HCT116 (cell line): Measurements from ENCODE around the gene ZNHIT1. TPM values are rescaled to one million over a fixed set of nuclear protein-coding genes. Genes with fewer than 3 reads are reported as not detected.

Source experiments
- ATAC-seq: fragments of 200-7000 bp; cut with Tn5 transposase; 2 replicates; pipeline ENCODE4 v1.9.1; 2020; ENCODE audit warnings: mild to moderate bottlenecking, moderate library complexity
- BruUV-seq: library from RNA; stranded (reverse); fragments of 400-500 nt; replicated peaks from 2 replicates; lab custom pipeline; 2021; lab: Mats Ljungman, UMichigan
- CTCF ChIA-PET: fragments of 300-600 bp; sonication (Branson Sonifier 250); formaldehyde crosslinking; loops from one replicate; lab custom pipeline; 2021; ENCODE audit warnings: antibody characterized with exemption; lab: Charles Lee
- POLR2A ChIA-PET: fragments of 300-600, 350-600 bp; sonication (Branson Sonifier 250); formaldehyde crosslinking; loops from one replicate; lab custom pipeline; 2021; ENCODE audit warnings: antibody characterized with exemption; lab: Charles Lee
- RAD21 ChIA-PET, 2 experiments: fragments of 300-600 bp; sonication (Branson Sonifier 250); formaldehyde crosslinking; loops; one replicate each; lab custom pipeline; 2023; ENCODE audit warnings: low total read pairs in 2 of 2; ENCODE audit not compliant: uncharacterized antibody in 2 of 2, unreplicated experiment in 2 of 2, low non-redundant PET in 1 of 2; lab: Charles Lee
- DNase-seq: peaks from one replicate; pipeline ENCODE4 v3.0.0-alpha.2; 2010; ENCODE audit warnings: low read depth, low spot score
- H2AFZ ChIP-seq: fragments of 200-600 bp; shearing (Covaris generic), sonication (generic); 2 replicates; pipeline ENCODE4 v1.6.1; 2017; ENCODE audit warnings: low read depth, mixed run types, mixed read lengths, antibody characterized with exemption, low read length; ENCODE audit not compliant: poor library complexity, severe bottlenecking
- H3K27ac ChIP-seq: 2 replicates; pipeline ENCODE4 v1.5.1; 2012; ENCODE audit warnings: low read depth, low read length
- H3K27me3 ChIP-seq: fragments of 200-600 bp; sonication (generic); 2 replicates; pipeline ENCODE4 v1.6.1; 2016; ENCODE audit warnings: mixed run types, low read length, mixed read lengths; ENCODE audit not compliant: insufficient read depth
- H3K36me3 ChIP-seq, 2 experiments: fragments of 200-500 bp in 1 of 2; fragments of 200-600 bp in 1 of 2; sonication (Bioruptor generic) in 1 of 2; sonication (generic) in 1 of 2; 2 replicates each; pipeline versions ENCODE4 v1.5.1 to v1.6.1; 2014 to 2016; ENCODE audit warnings: low read length in 2 of 2, inconsistent platforms in 1 of 2, mixed read lengths in 1 of 2, mixed run types in 1 of 2; ENCODE audit not compliant: insufficient read depth in 2 of 2, control insufficient read depth in 1 of 2
- H3K4me1 ChIP-seq, 2 experiments: fragments of 200-600 bp in 1 of 2; sonication (generic) in 1 of 2; 2 replicates each; pipeline versions ENCODE4 v1.5.1 to v1.6.1; 2012 to 2017; ENCODE audit warnings: low read length in 2 of 2, inconsistent platforms in 1 of 2, mild to moderate bottlenecking in 1 of 2, mixed read lengths in 1 of 2, mixed run types in 1 of 2, moderate library complexity in 1 of 2; ENCODE audit not compliant: insufficient read depth in 2 of 2, control insufficient read depth in 1 of 2
- H3K4me2 ChIP-seq: fragments of 200-600 bp; sonication (generic); 2 replicates; pipeline ENCODE4 v1.6.1; 2017; ENCODE audit warnings: mixed run types, low read length, mixed read lengths
- H3K4me3 ChIP-seq, 2 experiments: fragments of 200-600 bp in 1 of 2; sonication (generic) in 1 of 2; replicated peaks in 1 of 2; 2 replicates each; pipeline ENCODE4 v1.5.1; 2011 to 2016; ENCODE audit warnings: low read length in 2 of 2, control low read depth in 1 of 2, low read depth in 1 of 2, mild to moderate bottlenecking in 1 of 2, mixed read lengths in 1 of 2, mixed run types in 1 of 2
- H3K79me2 ChIP-seq: fragments of 200-600 bp; sonication (generic); 2 replicates; pipeline ENCODE4 v1.6.1; 2017; ENCODE audit warnings: mild to moderate bottlenecking, mixed run types, low read length, moderate library complexity, mixed read lengths; ENCODE audit not compliant: insufficient read depth
- H3K9ac ChIP-seq: fragments of 200-600 bp; sonication (generic); 2 replicates; pipeline ENCODE4 v1.6.1; 2016; ENCODE audit warnings: low read length, mixed read lengths
- H3K9me2 ChIP-seq: fragments of 200-600 bp; sonication (generic), shearing (Covaris generic); 2 replicates; pipeline ENCODE4 v1.6.1; 2017; ENCODE audit warnings: mixed run types, mild to moderate bottlenecking, moderate library complexity; ENCODE audit not compliant: insufficient read depth
- H3K9me3 ChIP-seq, 2 experiments: fragments of 200-500 bp in 1 of 2; fragments of 200-600 bp in 1 of 2; sonication (Bioruptor generic) in 1 of 2; sonication (generic) in 1 of 2; 2 replicates each; pipeline ENCODE4 v1.6.1; 2014 to 2017; ENCODE audit warnings: low read length in 2 of 2, mixed read lengths in 2 of 2, inconsistent platforms in 1 of 2, low read depth in 1 of 2, mild to moderate bottlenecking in 1 of 2, mixed run types in 1 of 2, moderate library complexity in 1 of 2; ENCODE audit not compliant: control insufficient read depth in 1 of 2, insufficient read depth in 1 of 2
- H4K20me1 ChIP-seq: fragments of 200-600 bp; sonication (generic), shearing (Covaris generic); 2 replicates; pipeline ENCODE4 v1.6.1; 2017; ENCODE audit warnings: mixed run types, mild to moderate bottlenecking, moderate library complexity; ENCODE audit not compliant: insufficient read depth
- CEBPB ChIP-seq: IDR thresholded peaks from 2 replicates; pipeline ENCODE4 v1.6.1; 2012; ENCODE audit warnings: low read depth
- ELF1 ChIP-seq: IDR thresholded peaks from 2 replicates; pipeline ENCODE4 v1.6.1; 2012; ENCODE audit warnings: low read depth, borderline replicate concordance
- REST ChIP-seq: IDR thresholded peaks from 2 replicates; pipeline ENCODE4 v1.6.1; 2012; ENCODE audit warnings: low read depth
- ZBTB33 ChIP-seq: IDR thresholded peaks from 2 replicates; pipeline ENCODE4 v1.6.1; 2011; ENCODE audit warnings: mild to moderate bottlenecking, low read length, moderate library complexity; ENCODE audit not compliant: insufficient replicate concordance; ENCODE audit errors: extremely low read depth
- intact Hi-C: fragments of 100-400 bp; cut with micrococcal nuclease; formaldehyde crosslinking; loops from 2 replicates; pipeline ENCODE4 v1.10.0; 2022
- total RNA-seq: library from RNA; stranded (reverse); gene quantifications from one replicate; pipeline ENCODE4 v1.2.1, GENCODE V29; 2021; ENCODE audit not compliant: unreplicated experiment

Gene ZNHIT1
- total RNA-seq, 1 experiment from 2014 or later, result 69.4 TPM

- Histone ChIP-seq H3K4me3 (no peak overlapping the region), H3K27me3 (no peaks in the 10 kb centered on the region), H3K36me3 (peaks cover 8 to 9% of the 10 kb centered on the region in 2 experiments; a peak in 3 of 4 replicates), H3K27ac (no peak overlapping the region), H3K4me2 (no peak overlapping the region)
- CTCF ChIA-PET, result no interaction called here
- POLR2A ChIA-PET, result interaction anchor here (1.5 kb wide), 1 partner anchor 9 kb away, joined by 4 read pairs; the partner anchor contains the start of genes PLOD3 and ZNHIT1
- TF ChIP-seq REST, result no peak
- TF ChIP-seq ZBTB33, result no peak
- no peak for TF ChIP-seq CEBPB
- TF ChIP-seq ELF1, result no peak
- TF ChIP-seq, all 23 proteins: peak for 0
- no peaks in the 10 kb centered on the region for H3K9me2 ChIP-seq
- no peaks in the 10 kb centered on the region for H4K20me1 ChIP-seq
- no TSS peak for BruUV-seq
- RAD21 ChIA-PET, result no interaction called here
- ATAC-seq (no peak), DNase-seq (no peak)
- no peak overlapping the region for H3K9ac ChIP-seq
- no peaks in the 10 kb centered on the region for H3K4me1 ChIP-seq
- intact Hi-C loops, result no loop called here
- no peaks in the 10 kb centered on the region for H3K9me3 ChIP-seq
- no peak overlapping the region for H2AFZ ChIP-seq
- no peaks in the 10 kb centered on the region for H3K79me2 ChIP-seq
These were observed 9.2 kb upstream of the ZNHIT1 start for GRCh38 chr7:101208794-101209193.
